ENCODE measurements around the gene KIAA1328. TPM values are rescaled to one million over a fixed set of nuclear protein-coding genes. Genes with fewer than 3 reads are reported as not detected.
"Not testable (repeated sequence)": the region's sequence is repeated elsewhere in the genome, so short reads cannot be mapped to it uniquely, and the experiment has no call there.

KIAA1328 gene
- total RNA-seq, 1 experiment from 2014 or later = 2.5 TPM

DNA sequence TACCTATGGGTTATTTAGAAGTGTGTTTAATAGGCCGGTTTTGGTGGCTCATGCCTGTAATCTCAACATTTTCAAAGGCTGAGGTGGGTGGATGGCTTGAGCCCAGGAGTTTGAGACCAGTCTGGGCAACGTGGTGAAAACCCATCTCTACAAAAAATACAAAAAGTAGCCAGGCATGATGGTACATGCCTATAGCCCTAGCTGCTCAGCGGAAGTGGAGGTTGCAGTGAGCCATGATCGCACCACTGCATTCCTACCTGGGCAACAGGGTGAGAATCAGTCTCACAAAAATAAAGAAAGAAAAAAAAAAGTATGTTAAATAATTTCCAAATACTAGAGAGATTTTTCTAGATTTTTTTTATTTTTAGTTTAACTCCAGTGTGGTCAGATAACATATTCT, 316.0 kb downstream of the KIAA1328 start:
- no peak for DNase-seq (ENCODE audit: low spot score)

DNA sequence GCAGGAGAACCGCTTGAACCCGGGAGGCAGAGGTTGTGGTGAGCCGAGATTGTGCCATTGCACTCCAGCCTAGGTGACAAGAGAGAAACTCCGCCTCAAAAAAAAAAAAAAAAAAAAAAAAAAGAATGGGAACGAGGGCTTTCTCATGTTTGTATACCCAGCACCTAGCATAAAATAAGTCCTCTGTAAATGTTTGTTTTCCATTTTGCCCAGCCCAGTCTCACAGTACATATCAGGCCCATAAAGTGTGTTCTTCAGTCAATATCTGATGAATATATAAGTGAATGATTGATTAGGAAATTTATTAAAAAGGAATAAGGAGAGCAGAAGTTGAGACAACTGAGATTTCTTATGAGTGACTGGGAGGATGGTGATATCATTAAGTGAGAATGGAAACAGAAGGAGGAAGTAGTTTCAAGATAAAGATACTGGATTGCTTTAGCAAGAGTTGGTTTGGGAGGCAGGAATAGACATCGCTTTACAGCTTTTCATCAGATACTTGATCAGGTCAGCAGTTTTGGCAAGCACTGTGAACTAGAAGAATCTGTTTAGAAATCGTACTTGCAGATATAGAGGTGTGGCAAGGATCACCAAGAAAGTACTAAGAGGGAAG, 327.5 kb downstream of the KIAA1328 start:
- no peak for DNase-seq (ENCODE audit: low spot score)

DNA sequence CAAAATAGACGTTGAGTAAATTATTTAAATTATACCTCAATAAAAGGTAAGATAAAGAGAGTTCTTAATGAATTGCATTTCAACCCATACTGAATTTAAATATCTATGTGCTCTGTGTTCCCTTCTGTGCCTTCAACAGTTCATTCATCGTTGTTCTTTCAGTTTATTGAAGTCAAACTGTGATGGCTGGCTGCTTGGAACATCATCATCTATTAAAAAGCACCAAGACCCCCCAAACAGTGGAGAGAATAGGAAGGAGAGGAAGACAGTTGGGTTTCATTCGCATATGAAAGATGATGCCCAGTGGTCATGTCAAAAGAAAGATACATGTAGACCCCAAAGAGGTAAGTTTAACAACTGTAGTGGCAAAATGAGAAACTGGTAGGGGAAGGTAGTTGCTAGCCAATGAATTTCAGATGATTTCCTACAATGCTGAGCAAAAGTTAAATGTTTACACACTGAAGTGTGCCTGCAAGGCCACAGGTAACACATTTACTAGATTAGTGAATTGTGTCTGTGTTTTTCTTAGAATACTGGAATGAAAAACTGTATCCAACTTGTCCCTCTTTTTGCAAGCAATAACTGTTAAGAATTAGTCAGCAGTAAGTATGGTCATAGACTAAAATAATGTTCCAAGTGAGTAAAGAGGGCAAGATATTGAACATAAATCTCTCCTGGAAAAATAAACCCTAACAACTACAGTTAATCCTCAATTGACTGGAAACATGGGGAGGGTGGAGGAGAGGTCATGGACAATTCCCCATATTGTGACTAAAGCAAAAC, 331.3 kb downstream of the KIAA1328 start:
- no peak for DNase-seq (ENCODE audit: low spot score)

GRCh38 chr18:37161491-37161890, 332.6 kb downstream of the KIAA1328 start:
- DNase-seq (ENCODE audit: low spot score) = no peak

GRCh38 chr18:37162551-37162950, 333.6 kb downstream of the KIAA1328 start:
- DNase-seq (ENCODE audit: low spot score) = no peak

- DNase-seq (ENCODE audit: low spot score) = no peak
Measured at GRCh38 chr18:37163119-37163518, 334.2 kb downstream of the KIAA1328 start.

GRCh38 chr18:37166491-37166890, 337.6 kb downstream of the KIAA1328 start:
- no peak for DNase-seq (ENCODE audit: low spot score)

- DNase-seq (ENCODE audit: low spot score) = not testable (repeated sequence)
Measured at GRCh38 chr18:37166966-37167365, 338.0 kb downstream of the KIAA1328 start.

- no peak for DNase-seq (ENCODE audit: low spot score)
Measured at GRCh38 chr18:37170984-37171383, 342.1 kb downstream of the KIAA1328 start.

GRCh38 chr18:37173384-37173783, 344.5 kb downstream of the KIAA1328 start:
- DNase-seq (ENCODE audit: low spot score) = no peak

DNA sequence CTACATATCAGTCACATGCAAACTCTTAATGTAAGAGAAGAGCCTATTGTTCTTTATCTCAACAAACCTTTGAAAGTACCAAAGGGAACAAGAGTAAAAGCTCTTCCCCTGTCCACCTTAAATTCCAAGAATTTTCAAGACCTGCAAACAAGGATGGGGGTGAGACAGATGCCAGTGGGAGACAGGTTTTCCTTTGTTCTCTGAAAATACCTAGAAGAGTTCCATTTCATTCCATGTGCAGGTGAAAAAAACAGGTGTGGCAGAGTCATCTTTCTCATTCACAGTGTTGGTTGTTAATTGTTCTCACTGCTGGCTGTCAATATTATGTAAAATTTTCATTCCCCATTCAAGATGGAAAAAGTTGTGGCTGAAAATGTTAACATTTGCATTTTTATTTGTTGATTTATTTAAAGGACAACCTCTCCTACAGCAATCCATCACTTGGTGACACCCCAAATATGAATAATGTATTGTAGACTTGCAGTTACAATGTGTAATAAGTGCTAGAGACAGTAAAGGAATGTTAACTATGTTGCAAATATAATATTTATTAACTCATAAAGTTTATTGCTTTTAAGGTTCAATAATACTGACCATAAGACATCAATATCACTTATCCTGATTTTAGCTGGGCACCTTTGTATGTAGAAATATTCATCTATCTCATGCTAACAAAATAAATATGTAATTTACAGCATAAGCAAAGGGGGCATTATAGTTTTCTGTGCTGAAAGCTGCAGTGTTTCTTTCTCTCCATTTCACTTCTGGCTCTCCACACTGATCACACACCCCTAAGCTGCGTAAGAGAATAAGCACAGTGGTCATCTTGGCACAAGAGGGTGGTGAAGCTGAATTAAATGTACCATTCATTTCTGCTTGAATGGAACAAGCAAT, 347.0 kb downstream of the KIAA1328 start:
- DNase-seq (ENCODE audit: low spot score) = no peak

DNA sequence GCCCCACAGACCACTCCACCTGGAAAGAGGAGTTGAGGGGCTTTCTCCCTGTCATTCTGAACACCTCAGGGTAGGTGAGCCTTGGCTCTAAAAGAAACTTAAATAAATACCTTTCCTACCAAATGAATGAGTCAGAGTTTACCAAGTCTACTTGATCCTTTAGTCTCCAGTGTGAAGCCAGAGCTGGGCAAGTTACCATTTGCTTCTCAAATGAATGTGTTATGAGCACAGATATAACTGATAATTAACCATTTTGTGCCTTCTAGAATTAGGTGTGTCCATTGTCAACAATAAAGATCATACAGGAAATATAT, 347.7 kb downstream of the KIAA1328 start:
- no peak for DNase-seq (ENCODE audit: low spot score)

DNA sequence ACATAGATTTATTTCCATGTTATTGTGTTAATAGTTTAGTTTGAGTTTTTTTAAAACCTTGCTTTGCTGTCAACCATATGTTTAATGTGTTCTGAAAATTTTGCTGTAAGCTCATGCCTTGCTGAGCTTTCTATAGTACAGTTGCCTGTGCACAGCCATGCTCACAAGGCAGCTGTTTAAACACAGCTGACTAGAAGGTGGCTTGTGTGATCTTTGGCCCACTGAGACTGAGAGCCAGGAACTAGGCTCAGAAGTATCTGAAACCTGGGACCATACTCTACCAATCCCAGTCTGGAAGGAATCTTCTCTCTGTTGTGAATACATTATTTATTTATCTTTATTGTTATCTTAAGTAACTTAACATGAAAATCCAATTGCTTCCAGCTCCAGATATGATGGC, 350.5 kb downstream of the KIAA1328 start:
- DNase-seq (ENCODE audit: low spot score) = no peak

DNA sequence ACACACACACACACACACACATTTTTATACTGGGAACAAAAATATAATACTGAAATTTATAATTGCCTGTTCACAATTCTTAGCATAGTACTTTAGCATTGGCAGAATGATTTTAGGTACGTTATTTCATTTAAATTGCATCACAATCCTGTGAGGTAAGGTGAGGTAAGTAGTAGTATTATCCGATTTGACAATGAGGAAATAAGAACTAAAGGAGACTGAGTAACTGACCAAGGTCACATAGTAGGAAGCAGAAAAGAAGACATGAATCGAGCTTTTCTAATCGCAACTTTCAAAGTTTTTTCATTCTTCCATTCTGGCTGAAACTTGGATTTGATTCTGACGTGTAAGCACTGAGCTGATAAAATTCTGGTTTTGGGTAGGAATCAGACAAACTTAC, 351.2 kb downstream of the KIAA1328 start:
- DNase-seq (ENCODE audit: low spot score) = no peak

- no peak for DNase-seq (ENCODE audit: low spot score)
Measured at GRCh38 chr18:37182340-37183135, 353.6 kb downstream of the KIAA1328 start.

DNA sequence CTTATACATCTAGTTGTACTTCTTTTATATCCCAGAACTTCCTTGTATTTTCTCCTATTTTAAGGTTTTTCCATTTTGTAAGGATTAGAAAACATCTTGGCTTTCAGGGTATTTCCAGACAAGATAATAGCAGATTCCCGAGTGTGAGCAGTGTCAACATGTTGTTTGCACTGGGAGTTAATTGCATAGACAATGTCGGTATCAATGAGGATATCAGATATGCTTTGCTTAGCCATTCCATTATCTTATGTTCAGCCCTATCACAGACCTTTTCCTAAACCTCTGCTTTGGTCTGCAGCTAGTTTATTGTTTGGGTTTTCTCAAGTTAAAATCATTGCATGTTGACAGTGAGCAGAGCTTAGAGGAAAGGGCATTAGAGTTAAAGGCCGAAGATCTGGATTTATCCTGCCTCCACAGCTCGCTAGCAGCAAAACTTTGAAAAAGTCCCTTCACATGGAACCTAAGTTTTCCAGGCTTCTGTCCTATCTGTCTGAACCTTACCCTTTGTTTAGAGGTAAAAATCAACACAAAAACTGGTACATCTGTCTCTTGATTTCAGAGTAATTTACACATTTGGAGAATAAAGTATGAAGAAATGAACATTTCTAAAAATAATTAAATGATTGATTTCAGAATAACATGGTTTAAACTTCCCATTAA, 355.4 kb downstream of the KIAA1328 start:
- DNase-seq (ENCODE audit: low spot score) = no peak

GRCh38 chr18:37188016-37188791, 359.3 kb downstream of the KIAA1328 start:
- DNase-seq (ENCODE audit: low spot score) = no peak

GRCh38 chr18:37199741-37200140, 370.8 kb downstream of the KIAA1328 start:
- no peak for DNase-seq (ENCODE audit: low spot score)

DNA sequence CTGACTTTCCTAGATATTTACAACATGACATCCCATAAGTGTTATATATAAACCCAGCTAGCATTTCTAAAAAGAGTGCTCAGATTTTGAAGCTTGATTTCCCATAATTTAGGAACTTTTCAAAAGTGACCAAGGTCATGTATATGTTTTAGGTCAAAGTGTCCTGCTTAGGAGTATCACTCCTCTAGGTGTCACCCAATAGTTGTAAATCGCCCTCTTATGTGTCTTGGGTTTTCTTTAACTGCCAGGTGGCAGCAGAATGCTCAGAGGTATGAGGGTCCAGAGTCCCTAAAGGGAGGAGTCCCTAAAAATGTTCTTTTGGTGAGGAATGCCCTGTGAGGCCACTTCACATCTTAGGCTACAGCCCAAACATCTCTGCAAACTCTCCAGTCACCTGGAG, 378.4 kb downstream of the KIAA1328 start:
- no peak for DNase-seq (ENCODE audit: low spot score)

GRCh38 chr18:37210781-37211180, 381.9 kb downstream of the KIAA1328 start:
- DNase-seq (ENCODE audit: low spot score) = no peak

Data from H4 (cell line).